Panc1 (cell line): ENCODE measurements around the gene RIN1. TPM values are rescaled to one million over a fixed set of nuclear protein-coding genes. Genes with fewer than 3 reads are reported as not detected.

Experiments used
- ATAC-seq: fragments of 200-7000 bp; cut with Tn5 transposase; 2 replicates; pipeline ENCODE4 v1.9.1; 2020; ENCODE audit warnings: mild to moderate bottlenecking, moderate library complexity
- BruUV-seq: library from RNA; stranded (reverse); fragments of 400-500 nt; replicated peaks from 2 replicates; lab custom pipeline; 2021; lab: Mats Ljungman, UMichigan
- CTCF ChIA-PET: fragments of 300-600 bp; sonication (Branson Sonifier 250); formaldehyde crosslinking; loops from one replicate; lab custom pipeline; 2022; ENCODE audit warnings: antibody characterized with exemption; lab: Charles Lee
- POLR2A ChIA-PET: fragments of 300-600 bp; sonication (Branson Sonifier 250); formaldehyde crosslinking; loops from one replicate; lab custom pipeline; 2022; ENCODE audit warnings: antibody characterized with exemption; lab: Charles Lee
- DNase-seq: peaks from one replicate; pipeline ENCODE4 v3.0.0-alpha.2; 2010; ENCODE audit warnings: low read depth, low spot score
- H3K27ac ChIP-seq: 2 replicates; pipeline ENCODE4 v1.5.1; 2011; ENCODE audit warnings: mild to moderate bottlenecking, low read length, inconsistent platforms
- H3K27me3 ChIP-seq: fragments of 200-500 bp; sonication (Bioruptor generic); 2 replicates; pipeline ENCODE4 v1.6.0; 2014; ENCODE audit warnings: low read length, inconsistent platforms; ENCODE audit not compliant: control insufficient read depth, insufficient read depth
- H3K36me3 ChIP-seq: fragments of 200-500 bp; sonication (Bioruptor generic); 2 replicates; pipeline ENCODE4 v1.5.1; 2014; ENCODE audit warnings: inconsistent platforms, mild to moderate bottlenecking, low read length, moderate library complexity; ENCODE audit not compliant: control insufficient read depth, insufficient read depth
- H3K4me1 ChIP-seq: 2 replicates; pipeline ENCODE4 v1.5.1; 2011; ENCODE audit warnings: inconsistent platforms, mild to moderate bottlenecking, low read length, moderate library complexity; ENCODE audit not compliant: control insufficient read depth, insufficient read depth
- H3K4me3 ChIP-seq, 2 experiments: 2 replicates each; pipeline ENCODE4 v1.5.1; 2011 to 2012; ENCODE audit warnings: low read depth in 2 of 2, low read length in 2 of 2, mild to moderate bottlenecking in 2 of 2, inconsistent platforms in 1 of 2, moderate library complexity in 1 of 2
- H3K9me3 ChIP-seq: fragments of 200-500 bp; sonication (Bioruptor generic); 2 replicates; pipeline ENCODE4 v1.5.1; 2014; ENCODE audit warnings: low read depth, mild to moderate bottlenecking, inconsistent platforms, low read length, moderate library complexity; ENCODE audit not compliant: control insufficient read depth, insufficient read depth
- POLR2AphosphoS5 ChIP-seq: IDR thresholded peaks from 2 replicates; pipeline ENCODE4 v1.6.1; 2012; ENCODE audit warnings: mild to moderate bottlenecking, low read depth, low read length, moderate library complexity
- SIN3A ChIP-seq: IDR thresholded peaks from 2 replicates; pipeline ENCODE4 v1.6.1; 2012; ENCODE audit warnings: low read depth, mild to moderate bottlenecking, low read length, moderate library complexity, borderline replicate concordance; ENCODE audit not compliant: insufficient read depth
- TCF7L2 ChIP-seq: IDR thresholded peaks from 2 replicates; pipeline ENCODE4 v1.6.1; 2011; ENCODE audit warnings: mild to moderate bottlenecking, low read depth, low read length, inconsistent platforms
- in situ Hi-C: cut with HindIII; loops from 2 replicates; pipeline ENCODE4 v1.10.0; 2016; ENCODE audit warnings: low sequenced_read_pairs, low pct_unique_long_range_greater_than_20kb
- intact Hi-C: fragments of 100-400 bp; cut with micrococcal nuclease; formaldehyde crosslinking; loops from one replicate; pipeline ENCODE4 v1.10.0; 2022; ENCODE audit not compliant: unreplicated experiment
- total RNA-seq: library from RNA; stranded (reverse); gene quantifications from one replicate; pipeline ENCODE4 v1.2.1, GENCODE V29; 2021; ENCODE audit not compliant: unreplicated experiment
- TF ChIP-seq, protein P1 (sequence below), 2 experiments: IDR thresholded peaks; 2 replicates each; pipeline ENCODE4 v1.6.1; 2011 to 2012; ENCODE audit warnings: low read depth in 2 of 2, control low read depth in 1 of 2, low read length in 1 of 2, mild to moderate bottlenecking in 1 of 2, moderate library complexity in 1 of 2; ENCODE audit not compliant: insufficient read depth in 1 of 2
- TF ChIP-seq, protein P2 (sequence below): fragments of 450-650 bp; IDR thresholded peaks from 2 replicates; pipeline ENCODE4 v1.5.1; 2017; ENCODE audit warnings: mild to moderate bottlenecking

The RIN1 gene
- total RNA-seq, 1 experiment from 2014 or later: 21.7 TPM

DNA sequence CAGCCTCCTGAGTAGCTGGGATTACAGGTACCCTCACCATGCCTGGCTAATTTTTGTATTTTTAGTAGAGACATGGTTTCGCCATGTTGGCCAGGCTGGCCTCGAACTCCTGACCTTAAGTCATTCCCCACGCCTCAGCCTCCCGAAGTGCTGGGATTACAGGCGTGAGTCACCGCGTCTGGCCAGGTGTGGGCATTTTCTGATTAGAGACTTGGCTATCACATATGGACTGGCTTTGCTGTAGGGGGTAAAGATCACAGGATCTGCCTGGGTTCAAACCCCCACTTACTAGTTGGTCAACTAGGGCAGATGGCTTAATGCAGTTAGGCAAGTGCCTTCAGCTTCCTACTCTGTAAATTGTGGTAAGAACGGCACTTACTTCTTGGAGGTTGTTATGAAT lies 25.9 kb downstream of the RIN1 start:
- CTCF ChIA-PET: interaction anchor here (1.2 kb wide), 1 partner anchor 18 kb away, joined by 5 read pairs; no protein-coding TSS in a partner anchor
- in situ Hi-C loops: no loop called here
- no TSS peak for BruUV-seq
- intact Hi-C loops: no loop called here
- no peak overlapping the region for H3K27ac ChIP-seq
- ATAC-seq (no peak), DNase-seq (no peak)
- H3K36me3 ChIP-seq: no peaks in the 10 kb centered on the region
- TF ChIP-seq, protein P1, sequence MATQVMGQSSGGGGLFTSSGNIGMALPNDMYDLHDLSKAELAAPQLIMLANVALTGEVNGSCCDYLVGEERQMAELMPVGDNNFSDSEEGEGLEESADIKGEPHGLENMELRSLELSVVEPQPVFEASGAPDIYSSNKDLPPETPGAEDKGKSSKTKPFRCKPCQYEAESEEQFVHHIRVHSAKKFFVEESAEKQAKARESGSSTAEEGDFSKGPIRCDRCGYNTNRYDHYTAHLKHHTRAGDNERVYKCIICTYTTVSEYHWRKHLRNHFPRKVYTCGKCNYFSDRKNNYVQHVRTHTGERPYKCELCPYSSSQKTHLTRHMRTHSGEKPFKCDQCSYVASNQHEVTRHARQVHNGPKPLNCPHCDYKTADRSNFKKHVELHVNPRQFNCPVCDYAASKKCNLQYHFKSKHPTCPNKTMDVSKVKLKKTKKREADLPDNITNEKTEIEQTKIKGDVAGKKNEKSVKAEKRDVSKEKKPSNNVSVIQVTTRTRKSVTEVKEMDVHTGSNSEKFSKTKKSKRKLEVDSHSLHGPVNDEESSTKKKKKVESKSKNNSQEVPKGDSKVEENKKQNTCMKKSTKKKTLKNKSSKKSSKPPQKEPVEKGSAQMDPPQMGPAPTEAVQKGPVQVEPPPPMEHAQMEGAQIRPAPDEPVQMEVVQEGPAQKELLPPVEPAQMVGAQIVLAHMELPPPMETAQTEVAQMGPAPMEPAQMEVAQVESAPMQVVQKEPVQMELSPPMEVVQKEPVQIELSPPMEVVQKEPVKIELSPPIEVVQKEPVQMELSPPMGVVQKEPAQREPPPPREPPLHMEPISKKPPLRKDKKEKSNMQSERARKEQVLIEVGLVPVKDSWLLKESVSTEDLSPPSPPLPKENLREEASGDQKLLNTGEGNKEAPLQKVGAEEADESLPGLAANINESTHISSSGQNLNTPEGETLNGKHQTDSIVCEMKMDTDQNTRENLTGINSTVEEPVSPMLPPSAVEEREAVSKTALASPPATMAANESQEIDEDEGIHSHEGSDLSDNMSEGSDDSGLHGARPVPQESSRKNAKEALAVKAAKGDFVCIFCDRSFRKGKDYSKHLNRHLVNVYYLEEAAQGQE (IDR thresholded peaks at IDR 0.05; ENCODE audit: insufficient read depth in 1 of 2, low read depth in 2 of 2, low read length in 1 of 2): no peak
- TF ChIP-seq TCF7L2 (no peak), SIN3A (no peak), POLR2AphosphoS5 (no peak)
- TF ChIP-seq, protein P2, sequence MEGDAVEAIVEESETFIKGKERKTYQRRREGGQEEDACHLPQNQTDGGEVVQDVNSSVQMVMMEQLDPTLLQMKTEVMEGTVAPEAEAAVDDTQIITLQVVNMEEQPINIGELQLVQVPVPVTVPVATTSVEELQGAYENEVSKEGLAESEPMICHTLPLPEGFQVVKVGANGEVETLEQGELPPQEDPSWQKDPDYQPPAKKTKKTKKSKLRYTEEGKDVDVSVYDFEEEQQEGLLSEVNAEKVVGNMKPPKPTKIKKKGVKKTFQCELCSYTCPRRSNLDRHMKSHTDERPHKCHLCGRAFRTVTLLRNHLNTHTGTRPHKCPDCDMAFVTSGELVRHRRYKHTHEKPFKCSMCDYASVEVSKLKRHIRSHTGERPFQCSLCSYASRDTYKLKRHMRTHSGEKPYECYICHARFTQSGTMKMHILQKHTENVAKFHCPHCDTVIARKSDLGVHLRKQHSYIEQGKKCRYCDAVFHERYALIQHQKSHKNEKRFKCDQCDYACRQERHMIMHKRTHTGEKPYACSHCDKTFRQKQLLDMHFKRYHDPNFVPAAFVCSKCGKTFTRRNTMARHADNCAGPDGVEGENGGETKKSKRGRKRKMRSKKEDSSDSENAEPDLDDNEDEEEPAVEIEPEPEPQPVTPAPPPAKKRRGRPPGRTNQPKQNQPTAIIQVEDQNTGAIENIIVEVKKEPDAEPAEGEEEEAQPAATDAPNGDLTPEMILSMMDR: no peak
- H3K4me3 ChIP-seq: no peak overlapping the region
- peaks cover 6% of the 10 kb centered on the region for H3K4me1 ChIP-seq
- H3K27me3 ChIP-seq: no peaks in the 10 kb centered on the region
- POLR2A ChIA-PET: no interaction called here
- H3K9me3 ChIP-seq: no peaks in the 10 kb centered on the region

DNA sequence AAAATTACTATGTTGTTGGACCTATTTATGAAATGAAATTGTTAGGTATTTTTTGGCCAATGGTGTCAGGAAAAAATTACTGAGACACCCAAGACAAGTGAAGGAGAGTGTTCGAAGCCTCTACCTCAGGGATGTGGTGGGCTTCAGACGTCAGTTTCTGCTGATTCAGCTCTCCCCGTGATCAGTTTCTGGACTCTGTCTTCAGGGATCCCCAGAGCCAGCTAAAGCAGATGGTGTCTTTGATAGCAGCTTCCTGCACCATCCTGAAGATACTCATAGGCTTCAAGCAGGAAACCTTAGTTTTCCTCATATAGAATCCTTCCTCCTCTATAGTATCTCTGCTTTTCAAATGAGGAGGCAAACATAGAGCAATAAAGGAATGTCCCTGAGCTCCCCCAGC lies 26.8 kb downstream of the RIN1 start:
- POLR2A ChIA-PET: no interaction called here

More for the DNA sequence above, 26.8 kb downstream of the RIN1 start:
- no peak overlapping the region for H3K4me3 ChIP-seq
- no TSS peak for BruUV-seq
- in situ Hi-C loops: no loop called here
- intact Hi-C loops: no loop called here
- H3K36me3 ChIP-seq: no peaks in the 10 kb centered on the region
- ATAC-seq (no peak), DNase-seq (no peak)
- peaks cover 6% of the 10 kb centered on the region for H3K4me1 ChIP-seq
- CTCF ChIA-PET: interaction anchor here (1.2 kb wide), 1 partner anchor 19 kb away, joined by 5 read pairs; no protein-coding TSS in a partner anchor
- H3K27me3 ChIP-seq: no peaks in the 10 kb centered on the region
- no peaks in the 10 kb centered on the region for H3K9me3 ChIP-seq
- TF ChIP-seq TCF7L2: no peak
- TF ChIP-seq, protein P1 (IDR thresholded peaks at IDR 0.05; ENCODE audit: insufficient read depth in 1 of 2, low read depth in 2 of 2, low read length in 1 of 2): no peak
- TF ChIP-seq POLR2AphosphoS5: no peak
- TF ChIP-seq, protein P2: no peak
- TF ChIP-seq SIN3A: no peak
- H3K27ac ChIP-seq: no peak overlapping the region
